GM06990 (cell line): ENCODE data around the gene IGFL4.

Source experiments
- DNase-seq: peaks from one replicate; pipeline ENCODE4 v3.0.0-alpha.2; 2011; ENCODE audit not compliant: insufficient read length; ENCODE audit errors: extremely low read depth
- H3K27me3 ChIP-seq: replicated peaks from 2 replicates; pipeline ENCODE4 v1.6.0; 2011; ENCODE audit warnings: low read length; ENCODE audit not compliant: control insufficient read depth, insufficient read depth
- H3K36me3 ChIP-seq: 2 replicates; pipeline ENCODE4 v1.5.1; 2011; ENCODE audit warnings: low read length; ENCODE audit not compliant: control insufficient read depth, insufficient read depth
- H3K4me3 ChIP-seq: replicated peaks from 2 replicates; pipeline ENCODE4 v1.5.1; 2011; ENCODE audit warnings: low read depth, mild to moderate bottlenecking, control low read depth, low read length
- TF ChIP-seq, protein P1 (sequence below): IDR thresholded peaks from 2 replicates; pipeline ENCODE4 v1.5.1; 2011; ENCODE audit warnings: low read length, control low read depth, mild to moderate bottlenecking, inconsistent platforms; ENCODE audit not compliant: insufficient read depth, poor library complexity, severe bottlenecking

IGFL4 gene

GRCh38 chr19:46015687-46016425 is 24.9 kb downstream of the IGFL4 start:
- H3K4me3 ChIP-seq, result peak overlapping the region; percentile 68
- H3K27me3 ChIP-seq, result no peaks in the 10 kb centered on the region
- H3K36me3 ChIP-seq, result no peaks in the 10 kb centered on the region; the same call in none of the 2 replicates
- peak; percentile 34 for DNase-seq
- TF ChIP-seq, protein P1, sequence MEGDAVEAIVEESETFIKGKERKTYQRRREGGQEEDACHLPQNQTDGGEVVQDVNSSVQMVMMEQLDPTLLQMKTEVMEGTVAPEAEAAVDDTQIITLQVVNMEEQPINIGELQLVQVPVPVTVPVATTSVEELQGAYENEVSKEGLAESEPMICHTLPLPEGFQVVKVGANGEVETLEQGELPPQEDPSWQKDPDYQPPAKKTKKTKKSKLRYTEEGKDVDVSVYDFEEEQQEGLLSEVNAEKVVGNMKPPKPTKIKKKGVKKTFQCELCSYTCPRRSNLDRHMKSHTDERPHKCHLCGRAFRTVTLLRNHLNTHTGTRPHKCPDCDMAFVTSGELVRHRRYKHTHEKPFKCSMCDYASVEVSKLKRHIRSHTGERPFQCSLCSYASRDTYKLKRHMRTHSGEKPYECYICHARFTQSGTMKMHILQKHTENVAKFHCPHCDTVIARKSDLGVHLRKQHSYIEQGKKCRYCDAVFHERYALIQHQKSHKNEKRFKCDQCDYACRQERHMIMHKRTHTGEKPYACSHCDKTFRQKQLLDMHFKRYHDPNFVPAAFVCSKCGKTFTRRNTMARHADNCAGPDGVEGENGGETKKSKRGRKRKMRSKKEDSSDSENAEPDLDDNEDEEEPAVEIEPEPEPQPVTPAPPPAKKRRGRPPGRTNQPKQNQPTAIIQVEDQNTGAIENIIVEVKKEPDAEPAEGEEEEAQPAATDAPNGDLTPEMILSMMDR, result no peak

- peak; percentile 38 for DNase-seq
- Histone ChIP-seq H3K27me3 (no peaks in the 10 kb centered on the region), H3K4me3 (no peak overlapping the region), H3K36me3 (no peaks in the 10 kb centered on the region; the same call in none of the 2 replicates)
- TF ChIP-seq, protein P1, result no peak
These were observed 25.7 kb downstream of the IGFL4 start for GRCh38 chr19:46014941-46015686.

- H3K4me3 ChIP-seq, result no peak overlapping the region
- DNase-seq, result no peak
- H3K36me3 ChIP-seq, result no peaks in the 10 kb centered on the region; the same call in none of the 2 replicates
- no peaks in the 10 kb centered on the region for H3K27me3 ChIP-seq
- TF ChIP-seq, protein P1, result no peak
These were observed 26.3 kb downstream of the IGFL4 start for GRCh38 chr19:46014534-46014933.

GRCh38 chr19:46009530-46010510 is 31.0 kb downstream of the IGFL4 start:
- TF ChIP-seq, protein P1, result peak; percentile 89
- Histone ChIP-seq H3K36me3 (peaks cover 4% of the 10 kb centered on the region), H3K4me3 (no peak overlapping the region), H3K27me3 (no peaks in the 10 kb centered on the region)
- DNase-seq, result peak; percentile 37

DNA sequence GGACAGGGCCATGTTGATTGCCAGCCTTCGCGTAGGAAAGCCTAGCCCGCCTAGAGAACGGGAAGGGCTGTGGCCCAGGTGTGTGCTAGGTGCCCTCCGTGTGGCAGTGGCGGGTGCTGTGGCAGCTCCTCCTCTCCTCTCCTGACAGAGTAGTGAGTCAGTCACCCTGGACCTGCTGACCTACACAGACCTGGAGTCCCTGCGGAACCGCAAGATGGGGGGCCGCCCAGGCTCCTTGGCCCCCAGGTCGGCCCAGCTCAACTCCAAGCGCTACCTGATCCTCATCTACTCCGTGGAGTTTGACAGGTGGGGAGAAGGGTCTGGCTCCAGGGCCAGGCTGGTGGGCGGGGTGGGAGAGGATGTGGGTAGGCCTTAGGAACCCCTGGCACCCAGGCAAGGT is 34.4 kb downstream of the IGFL4 start:
- TF ChIP-seq, protein P1, result no peak
- Histone ChIP-seq H3K36me3 (peaks cover 4% of the 10 kb centered on the region), H3K27me3 (no peaks in the 10 kb centered on the region), H3K4me3 (no peak overlapping the region)
- DNase-seq, result no peak
